CD4-positive, alpha-beta T cell treated with Interleukin-17A for 4 hours (primary cell): ENCODE data around the gene RNPEPL1.
A peak's percentile ranks its signal among the peaks of the same experiment; 100 is the strongest.

ENCODE experiments used
- DNase-seq: peaks from one replicate; pipeline ENCODE4 v3.0.0-alpha.2; 2020; ENCODE audit warnings: mixed read lengths

Gene RNPEPL1

DNA sequence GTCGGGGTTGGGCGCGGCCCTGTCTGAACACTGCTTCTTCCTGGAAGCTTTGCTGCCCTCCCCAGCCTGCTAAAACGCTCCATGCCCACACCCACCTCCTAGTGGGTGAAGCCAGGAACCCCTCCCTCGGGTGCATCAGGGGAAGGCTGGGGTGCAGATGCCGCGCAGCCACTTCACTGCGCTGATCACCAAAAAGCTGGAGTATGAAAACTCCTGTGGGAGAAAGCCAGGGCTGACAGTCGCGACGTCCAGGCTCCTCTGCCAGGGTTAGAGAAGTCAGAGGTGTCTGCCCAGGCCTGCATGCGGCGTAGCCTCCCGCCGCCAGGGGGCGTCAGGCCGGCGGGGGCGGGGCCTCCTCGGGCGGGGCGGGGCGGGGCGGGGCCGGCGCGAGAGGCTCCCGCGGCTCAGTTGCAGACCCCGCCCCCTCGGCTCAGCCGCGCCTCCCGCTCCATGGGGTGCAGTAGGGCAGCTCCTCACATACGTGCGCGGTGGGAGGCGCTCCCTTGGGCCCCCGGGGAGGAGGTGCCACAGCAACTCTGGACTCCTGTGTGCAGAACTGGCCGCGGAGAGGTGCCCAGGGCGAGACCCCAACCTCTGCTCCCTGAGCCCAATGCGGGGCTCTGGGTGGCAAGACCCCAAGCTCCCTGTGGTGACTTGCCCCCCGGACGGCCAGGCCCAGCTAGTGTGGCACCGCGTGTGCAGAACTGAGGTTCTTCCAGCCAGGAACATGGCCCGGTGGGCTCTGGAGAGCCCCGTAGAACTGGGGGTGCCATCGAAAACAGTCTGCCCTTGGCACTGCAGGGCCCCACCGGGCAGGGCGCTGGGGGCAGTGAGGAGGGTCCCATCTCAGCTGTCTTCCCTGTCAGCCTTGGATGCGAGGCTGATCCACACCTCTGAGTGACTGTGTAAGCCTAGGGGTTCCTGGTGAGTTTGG is 1.8 kb upstream of the RNPEPL1 start:
- DNase-seq: peak; percentile 98

DNA sequence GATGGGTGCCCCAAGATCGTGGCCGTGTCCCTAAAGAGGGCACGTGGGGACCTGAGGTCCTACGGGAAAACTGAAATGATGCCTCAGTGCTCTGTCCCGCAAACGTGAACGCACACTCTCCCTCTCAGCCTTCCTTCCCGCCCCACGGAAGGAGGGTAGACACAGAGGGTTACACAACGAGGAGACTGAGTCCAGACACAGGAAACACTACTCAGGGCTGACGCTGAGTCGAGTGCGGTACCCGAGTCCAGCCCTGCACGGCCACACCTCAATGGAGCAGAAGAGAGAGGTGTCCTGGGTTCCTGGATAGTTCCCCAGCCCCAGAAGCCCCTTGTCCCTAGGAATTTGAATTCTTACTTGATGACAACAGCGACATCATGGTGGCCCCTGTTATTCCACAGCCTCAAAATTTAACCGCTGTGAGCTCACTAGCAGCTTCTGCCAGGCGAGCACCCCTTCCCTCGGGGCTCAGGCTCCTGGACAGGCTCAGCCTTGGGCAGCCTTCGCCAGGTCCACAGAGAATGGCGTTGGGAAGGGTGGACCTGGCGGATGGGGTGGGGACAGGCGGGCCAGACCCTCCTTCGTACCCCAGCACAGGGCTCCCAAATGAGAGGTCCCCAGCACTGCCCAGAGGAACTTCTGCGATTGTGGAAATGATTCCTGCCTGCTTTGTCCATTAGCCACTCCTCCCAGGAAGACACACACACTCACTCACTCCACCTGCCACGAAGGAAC is 980 bp upstream of the RNPEPL1 start:
- peak; percentile 71 for DNase-seq

DNA sequence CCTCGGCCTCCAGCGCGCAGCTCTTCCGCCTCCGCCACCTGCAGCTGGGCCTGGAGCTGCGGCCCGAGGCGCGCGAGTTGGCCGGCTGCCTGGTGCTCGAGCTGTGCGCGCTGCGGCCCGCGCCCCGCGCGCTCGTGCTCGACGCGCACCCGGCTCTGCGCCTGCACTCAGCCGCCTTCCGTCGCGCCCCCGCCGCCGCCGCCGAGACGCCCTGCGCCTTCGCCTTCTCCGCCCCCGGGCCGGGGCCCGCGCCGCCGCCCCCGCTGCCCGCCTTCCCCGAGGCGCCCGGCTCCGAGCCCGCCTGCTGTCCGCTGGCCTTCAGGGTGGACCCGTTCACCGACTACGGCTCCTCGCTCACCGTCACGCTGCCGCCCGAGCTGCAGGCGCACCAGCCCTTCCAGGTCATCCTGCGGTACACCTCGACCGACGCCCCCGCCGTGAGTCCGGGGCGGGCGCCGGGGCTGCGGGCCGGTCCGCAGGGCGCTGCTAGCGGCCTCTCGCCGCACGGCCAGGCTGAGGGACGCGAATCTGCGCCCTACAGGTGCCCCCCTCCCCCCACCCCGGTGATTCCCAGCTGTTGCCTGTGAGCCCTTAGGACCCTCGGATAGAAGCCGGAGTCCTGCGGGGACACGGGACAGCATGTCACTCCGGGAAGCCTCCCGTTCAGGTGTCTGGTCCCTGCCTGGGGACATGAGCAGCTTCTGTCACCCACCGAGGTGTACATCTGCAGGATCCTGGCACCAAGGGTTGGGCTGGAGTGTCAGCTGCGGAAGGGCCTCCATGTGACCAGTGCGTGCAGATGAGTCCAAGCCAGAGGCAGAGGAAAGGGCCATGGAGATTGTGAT is 616 bp downstream of the RNPEPL1 start:
- peak; percentile 76 for DNase-seq

DNA sequence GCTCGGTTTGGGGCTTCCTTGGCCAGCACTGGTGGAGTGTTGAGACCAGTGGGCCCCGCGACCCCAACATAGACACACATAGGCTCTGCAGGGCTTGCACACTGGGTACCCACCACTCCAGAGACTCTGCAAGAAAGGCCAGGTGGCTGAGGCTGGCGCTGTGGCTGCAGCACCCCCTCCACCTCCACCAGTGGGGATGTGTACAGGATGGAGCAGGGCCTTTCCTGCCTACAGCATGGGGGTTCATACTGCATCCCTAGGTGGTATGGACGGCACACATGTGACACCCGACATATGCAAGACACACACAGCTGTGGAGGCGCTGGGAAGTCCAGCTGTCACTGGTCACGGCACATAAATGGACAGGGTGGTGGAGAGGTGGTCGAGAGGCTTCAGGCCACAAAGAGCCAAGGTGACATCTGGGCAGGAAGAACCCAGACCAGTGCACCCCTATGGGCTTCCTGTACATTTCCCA is 1.3 kb downstream of the RNPEPL1 start:
- DNase-seq: peak; percentile 29

DNA sequence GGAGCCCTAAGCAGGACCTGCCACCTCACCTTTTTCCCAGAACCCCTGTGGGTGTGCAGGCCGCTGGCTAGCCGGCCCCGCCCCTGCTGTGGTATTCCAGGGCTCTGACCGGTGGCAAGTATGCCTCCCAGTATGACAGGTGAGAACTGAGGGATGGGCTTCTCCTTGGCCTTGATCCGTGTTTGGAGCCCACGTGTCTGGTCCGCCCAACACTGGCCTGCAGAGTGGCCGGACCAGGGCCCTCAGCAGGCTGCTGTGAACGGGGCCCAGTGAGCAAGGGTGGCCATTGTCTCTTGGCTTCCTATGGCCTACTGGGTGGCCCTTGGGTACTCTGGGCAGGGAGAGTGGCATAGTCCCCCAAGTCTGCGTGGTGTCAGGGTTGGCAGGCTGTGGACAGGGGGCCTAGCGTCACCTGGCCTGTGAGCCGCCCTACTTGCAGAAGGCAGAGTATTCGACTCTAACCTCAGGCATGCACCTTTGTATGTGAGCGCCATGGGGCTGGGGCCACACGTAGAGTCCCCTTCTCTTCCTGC is 1.8 kb downstream of the RNPEPL1 start:
- no peak for DNase-seq

DNA sequence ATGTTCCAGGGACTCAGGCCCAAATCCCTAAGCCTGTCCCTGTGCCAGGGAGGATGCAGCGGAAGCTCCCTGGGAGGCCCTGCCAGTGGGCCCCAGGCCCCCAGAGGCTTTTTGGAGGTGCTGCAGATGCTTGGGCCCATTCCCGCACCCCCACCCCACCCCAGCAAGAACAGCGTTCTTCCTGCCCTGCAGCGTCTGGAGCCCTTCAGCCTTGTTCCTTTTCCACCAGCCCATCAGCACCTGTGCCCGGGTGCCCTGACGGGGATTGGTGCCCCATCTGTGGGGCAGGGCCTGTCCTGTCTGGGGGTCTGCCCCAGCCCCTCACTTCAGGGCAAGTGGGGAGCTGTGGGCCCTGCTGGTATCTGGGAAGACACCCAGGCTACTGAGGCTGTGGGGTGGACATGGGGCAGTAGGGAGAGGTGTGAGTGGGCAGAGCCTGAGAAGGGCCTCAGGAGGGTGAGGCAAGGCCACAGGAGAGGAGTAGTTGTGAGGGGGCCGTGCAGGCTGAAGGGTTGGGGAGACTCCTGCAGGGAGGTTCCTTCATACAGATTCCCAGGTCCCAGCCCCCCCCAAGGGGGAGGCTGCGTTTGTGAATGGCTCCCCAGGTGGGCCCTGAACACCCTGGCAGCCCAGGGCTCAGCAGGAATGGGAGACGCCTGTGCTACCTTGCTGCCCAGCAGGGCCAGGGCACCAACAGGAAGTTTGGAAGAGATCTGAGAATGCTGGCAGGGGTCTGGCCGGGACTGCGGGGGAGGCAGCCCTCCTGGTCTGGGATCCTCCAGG is 2.4 kb downstream of the RNPEPL1 start:
- no peak for DNase-seq

DNA sequence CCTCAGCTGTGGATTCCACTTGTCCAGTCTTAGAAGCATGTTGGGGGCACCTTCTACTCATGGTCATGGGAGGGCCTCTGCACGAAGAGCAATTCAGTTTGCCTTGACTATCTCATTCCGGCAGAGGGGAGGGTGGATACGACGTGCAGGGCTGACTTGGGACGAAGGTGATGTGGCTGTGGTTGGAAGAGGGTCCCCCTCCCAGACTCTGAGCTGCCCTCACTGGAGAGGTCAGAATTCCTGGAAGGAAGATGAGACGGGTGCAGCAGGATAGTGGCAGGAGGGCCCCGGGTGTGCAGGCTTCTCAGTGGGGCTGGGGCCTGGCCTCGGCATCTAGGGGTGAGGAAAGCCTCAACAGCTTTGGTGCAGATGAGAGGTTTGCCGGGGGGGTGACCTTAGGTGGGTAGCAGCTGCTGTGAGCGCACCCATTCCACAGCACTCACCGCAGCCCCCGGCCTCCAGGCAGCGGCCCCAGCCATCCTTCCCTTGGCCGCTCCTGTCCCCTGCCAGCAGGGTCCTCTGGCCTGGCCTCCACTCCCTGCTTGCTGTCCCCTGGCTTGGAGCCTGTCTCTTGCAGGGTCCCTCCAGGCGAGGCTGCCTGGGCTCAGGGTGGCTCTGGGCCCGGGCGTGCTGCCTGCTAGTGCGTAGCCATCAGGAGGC is 3.2 kb downstream of the RNPEPL1 start:
- DNase-seq: no peak

DNA sequence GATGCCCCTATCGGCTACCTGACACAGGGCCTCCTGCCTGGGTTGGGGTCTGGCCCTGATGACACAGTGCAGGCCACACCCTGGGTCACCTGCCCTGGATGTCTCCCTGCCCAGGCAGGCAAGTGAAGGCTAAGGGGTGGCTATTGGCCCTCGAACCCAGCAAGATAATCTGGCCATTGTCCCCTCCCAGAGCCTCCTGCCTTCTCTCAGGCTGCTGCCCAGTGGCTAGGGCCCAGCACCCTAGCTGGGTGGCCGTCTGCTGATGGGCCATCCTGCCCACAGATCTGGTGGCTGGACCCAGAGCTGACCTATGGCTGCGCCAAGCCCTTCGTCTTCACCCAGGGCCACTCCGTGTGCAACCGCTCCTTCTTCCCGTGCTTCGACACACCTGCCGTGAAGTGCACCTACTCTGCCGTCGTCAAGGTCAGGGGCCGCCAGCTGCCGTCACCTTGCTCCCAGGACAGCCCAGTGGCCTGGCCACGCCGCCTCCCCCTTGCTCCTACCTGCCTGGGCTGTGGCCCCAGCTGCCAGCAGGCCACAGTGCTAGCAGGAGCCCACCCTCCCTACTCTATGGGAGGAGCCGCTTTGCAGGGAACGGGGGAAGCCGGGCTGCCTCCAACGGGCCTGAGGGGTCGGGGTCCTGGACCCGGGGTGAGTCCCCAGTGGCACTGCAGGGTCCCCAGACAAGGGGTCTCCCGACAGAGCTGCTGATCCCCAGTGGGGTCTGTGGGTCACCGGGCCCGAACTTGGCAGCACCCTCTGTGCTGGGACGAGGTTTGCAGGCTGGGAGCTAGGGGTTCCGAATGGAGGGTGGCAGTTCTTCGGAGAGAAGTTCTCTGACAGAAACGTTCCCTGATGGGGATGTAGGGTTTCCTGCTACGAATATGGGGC is 4.1 kb downstream of the RNPEPL1 start:
- DNase-seq: no peak

DNA sequence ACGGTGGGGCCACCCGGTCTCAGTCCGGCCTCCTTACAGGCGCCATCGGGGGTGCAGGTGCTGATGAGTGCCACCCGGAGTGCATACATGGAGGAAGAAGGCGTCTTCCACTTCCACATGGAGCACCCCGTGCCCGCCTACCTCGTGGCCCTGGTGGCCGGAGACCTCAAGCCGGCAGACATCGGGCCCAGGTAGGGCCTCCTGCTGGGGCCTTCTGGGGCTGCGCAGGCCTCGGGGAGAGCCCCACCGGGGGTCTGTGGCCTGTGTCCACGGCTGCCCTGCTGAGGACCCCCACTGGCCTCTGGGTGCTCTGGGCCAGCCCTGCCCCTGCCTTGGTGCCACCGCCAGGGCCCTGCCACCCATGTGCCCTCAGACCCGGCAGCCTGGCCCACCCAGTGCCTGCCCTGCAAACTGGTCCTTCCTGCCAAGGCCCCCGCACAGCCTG is 4.8 kb downstream of the RNPEPL1 start:
- no peak for DNase-seq

DNA sequence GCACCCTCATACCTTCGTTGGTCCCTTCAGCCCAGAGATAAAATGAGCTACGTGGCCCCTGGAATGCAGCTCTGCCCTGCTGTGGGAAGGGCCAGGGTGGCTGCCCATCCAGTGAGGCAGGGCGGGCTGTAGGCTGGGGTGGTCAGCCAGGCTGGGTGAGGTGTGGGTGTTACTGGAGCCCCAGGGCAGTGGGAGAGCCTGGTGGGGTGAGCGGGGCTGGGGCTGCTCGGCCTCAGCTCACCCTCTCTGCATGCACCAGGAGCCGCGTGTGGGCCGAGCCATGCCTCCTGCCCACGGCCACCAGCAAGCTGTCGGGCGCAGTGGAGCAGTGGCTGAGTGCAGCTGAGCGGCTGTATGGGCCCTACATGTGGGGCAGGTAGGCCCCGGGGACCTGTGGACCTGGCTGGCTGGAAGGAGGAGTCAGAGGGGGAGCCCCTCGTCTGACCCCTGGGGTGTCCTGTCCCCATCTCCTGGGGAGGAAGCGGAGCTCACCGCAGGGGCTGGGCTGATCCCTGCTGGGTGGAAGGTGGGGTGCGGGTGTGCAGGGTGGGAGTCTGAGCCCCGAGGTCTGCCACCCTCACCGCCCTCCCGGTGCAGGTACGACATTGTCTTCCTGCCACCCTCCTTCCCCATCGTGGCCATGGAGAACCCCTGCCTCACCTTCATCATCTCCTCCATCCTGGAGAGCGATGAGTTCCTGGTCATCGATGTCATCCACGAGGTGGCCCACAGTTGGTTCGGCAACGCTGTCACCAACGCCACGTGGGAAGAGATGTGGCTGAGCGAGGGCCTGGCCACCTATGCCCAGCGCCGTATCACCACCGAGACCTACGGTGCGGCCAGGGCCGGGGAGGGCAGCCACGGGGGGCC is 5.5 kb downstream of the RNPEPL1 start:
- no peak for DNase-seq

DNA sequence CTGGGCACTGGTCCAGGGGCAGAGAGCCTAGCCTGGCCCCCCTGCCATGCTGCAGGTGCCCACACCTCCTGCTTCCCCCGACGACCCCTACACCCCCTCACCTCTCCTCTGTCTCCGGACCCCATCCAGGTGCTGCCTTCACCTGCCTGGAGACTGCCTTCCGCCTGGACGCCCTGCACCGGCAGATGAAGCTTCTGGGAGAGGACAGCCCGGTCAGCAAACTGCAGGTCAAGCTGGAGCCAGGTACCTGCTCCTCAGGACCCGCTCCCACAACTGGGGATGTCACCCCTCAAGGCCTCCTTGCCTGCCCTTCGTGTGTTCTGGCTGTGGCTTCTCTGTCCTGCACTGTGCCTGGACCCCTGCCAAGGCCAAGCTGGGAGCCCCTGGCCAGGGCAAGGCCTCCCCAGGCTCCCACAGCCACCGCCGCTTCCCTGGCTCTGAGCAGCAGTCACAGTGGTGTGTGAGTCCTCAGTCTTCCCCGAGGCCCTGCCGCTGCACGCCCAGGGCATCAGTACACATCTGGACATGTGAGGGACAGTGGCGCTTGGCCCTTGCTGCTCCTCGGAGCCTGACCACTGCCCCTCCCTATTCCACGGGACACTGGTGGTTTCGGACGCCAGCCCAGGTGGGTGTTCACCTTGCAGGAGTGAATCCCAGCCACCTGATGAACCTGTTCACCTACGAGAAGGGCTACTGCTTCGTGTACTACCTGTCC is 6.3 kb downstream of the RNPEPL1 start:
- no peak for DNase-seq

DNA sequence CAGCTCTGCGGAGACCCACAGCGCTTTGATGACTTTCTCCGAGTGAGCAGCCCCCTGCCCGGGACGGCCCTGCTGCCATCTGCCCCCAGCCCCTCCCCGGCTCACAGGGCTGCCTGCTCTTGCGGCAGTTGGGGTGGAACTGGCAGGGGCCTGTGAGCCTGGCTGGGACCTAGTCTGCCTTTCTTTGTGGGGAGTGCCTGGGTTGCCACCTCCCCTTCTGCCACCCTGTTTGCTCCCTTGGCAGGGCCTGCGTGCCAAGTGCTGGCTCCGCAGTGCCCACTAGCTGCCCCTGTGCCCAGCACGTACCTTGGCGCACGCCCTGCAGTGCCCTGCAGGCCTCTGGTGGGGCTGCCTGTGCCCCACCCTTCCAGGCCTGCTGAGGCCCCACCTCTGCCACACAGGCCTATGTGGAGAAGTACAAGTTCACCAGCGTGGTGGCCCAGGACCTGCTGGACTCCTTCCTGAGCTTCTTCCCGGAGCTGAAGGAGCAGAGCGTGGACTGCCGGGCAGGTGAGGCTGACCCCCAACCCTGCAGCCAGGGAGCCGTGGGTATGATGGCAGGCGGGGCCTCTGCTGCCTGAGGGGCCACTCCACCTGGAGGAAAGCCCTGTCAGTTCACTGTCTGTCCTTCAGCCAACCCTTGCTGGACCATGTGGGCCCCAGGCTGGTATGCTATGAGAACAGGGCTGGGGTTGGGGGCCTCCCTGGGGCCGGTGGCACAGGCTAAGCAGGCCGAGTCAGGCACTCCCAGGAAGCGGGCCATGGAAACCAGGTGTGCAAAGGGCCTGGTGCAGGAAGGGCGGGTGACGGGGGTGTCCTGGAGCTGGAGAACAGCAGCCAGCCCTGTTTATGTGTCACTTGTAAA is 7.0 kb downstream of the RNPEPL1 start:
- no peak for DNase-seq

DNA sequence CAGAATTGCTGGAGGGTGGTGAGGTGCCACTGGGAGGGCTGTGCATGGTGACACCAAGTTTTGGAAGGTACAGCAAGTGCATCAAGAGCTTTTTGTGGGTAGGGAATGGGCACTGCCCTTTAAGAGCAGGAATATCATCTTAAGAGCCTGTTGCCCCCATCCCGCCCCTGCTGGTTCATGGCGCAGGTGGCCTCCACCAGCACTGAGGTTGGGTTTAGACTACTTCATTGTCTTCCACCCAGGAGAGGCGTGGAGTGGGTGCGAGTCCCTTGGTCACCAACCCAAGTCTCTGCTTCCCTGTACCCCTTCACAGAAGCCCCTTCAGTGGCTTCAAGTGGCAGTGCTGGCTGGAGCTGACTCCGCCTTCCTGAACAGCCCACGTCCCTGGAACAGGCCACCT is 7.8 kb downstream of the RNPEPL1 start:
- no peak for DNase-seq

DNA sequence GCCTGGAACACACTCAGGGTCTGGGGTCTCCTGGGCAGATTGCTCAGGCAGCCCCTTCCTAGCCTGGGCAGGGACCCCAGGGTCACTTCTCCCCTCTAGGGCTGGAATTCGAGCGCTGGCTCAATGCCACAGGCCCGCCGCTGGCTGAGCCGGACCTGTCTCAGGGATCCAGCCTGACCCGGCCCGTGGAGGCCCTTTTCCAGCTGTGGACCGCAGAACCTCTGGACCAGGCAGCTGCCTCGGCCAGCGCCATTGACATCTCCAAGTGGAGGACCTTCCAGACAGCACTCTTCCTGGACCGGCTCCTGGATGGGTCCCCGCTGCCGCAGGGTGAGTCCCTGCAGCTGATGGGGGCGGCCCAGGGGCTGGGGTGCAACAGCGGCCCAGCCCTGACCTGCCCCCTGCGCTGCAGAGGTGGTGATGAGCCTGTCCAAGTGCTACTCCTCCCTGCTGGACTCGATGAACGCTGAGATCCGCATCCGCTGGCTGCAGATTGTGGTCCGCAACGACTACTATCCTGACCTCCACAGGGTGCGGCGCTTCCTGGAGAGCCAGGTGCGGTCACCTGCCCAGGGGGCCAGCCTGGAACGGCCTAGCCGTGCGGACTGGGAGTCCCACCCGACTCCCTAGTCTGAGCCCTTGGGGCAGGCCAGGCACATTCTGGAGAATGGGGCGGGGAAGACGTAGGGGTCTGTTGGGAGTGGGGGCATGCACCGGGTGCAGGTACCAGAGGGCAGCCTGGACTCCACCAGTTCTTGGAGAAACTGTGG is 8.3 kb downstream of the RNPEPL1 start:
- no peak for DNase-seq

DNA sequence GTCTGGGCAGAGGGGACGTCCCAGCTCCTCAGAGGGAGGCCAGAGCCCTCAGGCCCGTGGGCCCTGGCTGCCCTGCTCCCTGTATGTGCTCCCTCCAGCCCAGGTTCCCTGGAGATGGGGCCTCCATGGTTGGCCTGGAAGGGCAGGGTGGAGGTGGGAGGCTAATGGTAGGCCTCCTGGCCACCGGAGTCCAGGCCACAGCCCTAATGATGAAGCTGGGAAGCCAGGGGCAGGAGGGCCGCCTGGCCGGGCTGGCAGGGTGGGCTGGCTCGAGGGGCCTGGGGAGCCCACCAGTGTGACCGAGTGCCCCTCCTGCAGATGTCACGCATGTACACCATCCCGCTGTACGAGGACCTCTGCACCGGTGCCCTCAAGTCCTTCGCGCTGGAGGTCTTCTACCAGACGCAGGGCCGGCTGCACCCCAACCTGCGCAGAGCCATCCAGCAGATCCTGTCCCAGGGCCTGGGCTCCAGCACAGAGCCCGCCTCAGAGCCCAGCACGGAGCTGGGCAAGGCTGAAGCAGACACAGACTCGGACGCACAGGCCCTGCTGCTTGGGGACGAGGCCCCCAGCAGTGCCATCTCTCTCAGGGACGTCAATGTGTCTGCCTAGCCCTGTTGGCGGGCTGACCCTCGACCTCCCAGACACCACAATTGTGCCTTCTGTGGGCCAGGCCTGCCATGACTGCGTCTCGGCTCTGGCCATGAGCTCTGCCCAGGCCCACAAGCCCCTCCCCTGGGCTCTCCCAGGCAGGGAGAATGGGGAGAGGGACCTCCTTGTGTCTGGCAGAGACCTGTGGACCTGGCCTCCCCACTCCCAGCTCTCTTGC is 9.2 kb downstream of the RNPEPL1 start:
- no peak for DNase-seq

DNA sequence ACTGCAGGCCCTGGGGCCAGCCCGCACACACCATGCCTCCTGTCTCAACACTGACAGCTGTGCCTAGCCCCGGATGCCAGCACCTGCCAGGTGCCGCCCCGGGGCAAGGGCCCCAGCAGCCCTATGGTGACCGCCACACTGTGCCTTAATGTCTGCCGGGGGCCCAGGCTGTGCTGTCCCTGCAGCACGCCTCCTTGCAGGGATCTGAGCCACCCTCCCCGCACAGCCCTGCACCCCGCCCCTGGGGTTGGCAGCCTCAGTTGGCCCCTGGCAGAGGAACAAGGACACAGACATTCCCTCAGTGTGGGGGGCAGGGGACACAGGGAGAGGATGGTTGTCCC is 9.8 kb downstream of the RNPEPL1 start:
- DNase-seq: no peak
